ENCODE results near the gene NFKBIL1. TPM values are rescaled to one million over a fixed set of nuclear protein-coding genes. Genes with fewer than 3 reads are reported as not detected.
A peak's percentile ranks its signal among the peaks of the same experiment; 100 is the strongest.

NFKBIL1 gene
- total and polyA plus RNA-seq, 12 donors, result 5.0 to 46.2 (median 27.8) TPM

- H3K36me3 ChIP-seq (replicated peaks in 1 of 2), result peaks cover 0 to 95% of the 10 kb centered on the region in 2 donors
- no peak overlapping the region for H3K27ac ChIP-seq
- DNase-seq, result no peak
- TF ChIP-seq CTCF (IDR thresholded peaks at IDR 0.05) (no peak), POLR2A (IDR thresholded peaks at IDR 0.05) (no peak)
- peaks cover 15 to 37% of the 10 kb centered on the region in 2 donors for H3K4me1 ChIP-seq (replicated peaks in 1 of 2)
- no peaks in the 10 kb centered on the region for H3K27me3 ChIP-seq
- no peak overlapping the region for H3K4me3 ChIP-seq
- H3K9me3 ChIP-seq (replicated peaks in 1 of 3), result no peaks in the 10 kb centered on the region
- 16 to 24% (median 21%) methylated on average over 2 of the region's 2 CpGs for WGBS, 4 donors
- intact Hi-C loops (cut with DNase I), result loop anchor here (5.0 kb wide), 1 partner anchor 38 kb away; the partner anchor contains the start of gene MICB (in 2 of the 2)
These were observed 11.7 kb upstream of the NFKBIL1 start for GRCh38 chr6:31535538-31536324.

- intact Hi-C loops (cut with DNase I), result loop anchor here (5.0 kb wide), 1 partner anchor 42 kb away; the partner anchor contains the start of gene MICB (in 2 of the 2)
- TF ChIP-seq CTCF (IDR thresholded peaks at IDR 0.05) (no peak), POLR2A (IDR thresholded peaks at IDR 0.05) (no peak)
- H3K36me3 ChIP-seq (replicated peaks in 1 of 2), result peaks cover 0 to 64% of the 10 kb centered on the region in 2 donors
- no peaks in the 10 kb centered on the region for H3K9me3 ChIP-seq (replicated peaks in 1 of 3)
- H3K4me1 ChIP-seq (replicated peaks in 1 of 2), result peaks cover 20 to 45% of the 10 kb centered on the region in 2 donors
- H3K4me3 ChIP-seq, result no peak overlapping the region
- WGBS, 4 donors, result 47 to 51% (median 49%) methylated on average over 6 of the region's 6 CpGs
- peak overlapping the region in 1 of 5 donors; percentile 1 for H3K27ac ChIP-seq
- H3K27me3 ChIP-seq, result no peaks in the 10 kb centered on the region
- DNase-seq, result peak in 1 of 7 donors; percentile 48
These were observed 8.5 kb upstream of the NFKBIL1 start for GRCh38 chr6:31538805-31539400.

- H3K27ac ChIP-seq, result peak overlapping the region in 3 of 5 donors; percentile 94 to 98 (median 96)
- intact Hi-C loops (cut with DNase I), result no loop called here
- no peak for DNase-seq
- H3K27me3 ChIP-seq, result no peaks in the 10 kb centered on the region
- peaks cover 0 to 47% of the 10 kb centered on the region in 2 donors for H3K36me3 ChIP-seq (replicated peaks in 1 of 2)
- no peaks in the 10 kb centered on the region for H3K9me3 ChIP-seq (replicated peaks in 1 of 3)
- WGBS, 4 donors, result 11 to 16% (median 15%) methylated on average over 4 of the region's 4 CpGs
- no peak for TF ChIP-seq CTCF (IDR thresholded peaks at IDR 0.05)
- TF ChIP-seq POLR2A (IDR thresholded peaks at IDR 0.05), result no peak
- H3K4me3 ChIP-seq, result peak overlapping the region in 3 of 4 donors; percentile 44 to 86 (median 78)
- H3K4me1 ChIP-seq (replicated peaks in 1 of 2), result peaks cover 20 to 45% of the 10 kb centered on the region in 2 donors
These were observed 6.8 kb upstream of the NFKBIL1 start for GRCh38 chr6:31540640-31541039.

GRCh38 chr6:31541059-31541657 is 6.2 kb upstream of the NFKBIL1 start:
- peak overlapping the region; percentile 44 to 86 (median 81) for H3K4me3 ChIP-seq
- intact Hi-C loops (cut with DNase I), result no loop called here
- H3K36me3 ChIP-seq (replicated peaks in 1 of 2), result peaks cover 0 to 42% of the 10 kb centered on the region in 2 donors
- 0 to 1% (median 0%) methylated on average over 17 to 21 of the region's 21 CpGs for WGBS, 4 donors
- peaks cover 20 to 47% of the 10 kb centered on the region in 2 donors for H3K4me1 ChIP-seq (replicated peaks in 1 of 2)
- TF ChIP-seq POLR2A (IDR thresholded peaks at IDR 0.05), result no peak
- no peak for TF ChIP-seq CTCF (IDR thresholded peaks at IDR 0.05)
- H3K27me3 ChIP-seq, result no peaks in the 10 kb centered on the region
- H3K27ac ChIP-seq, result peak overlapping the region; percentile 78 to 98 (median 94)
- no peaks in the 10 kb centered on the region for H3K9me3 ChIP-seq (replicated peaks in 1 of 3)
- DNase-seq, result peak in 6 of 7 donors; percentile 53 to 78 (median 62)

Data from adrenal gland (tissue), 12 donors.